NCI-H2107 (cell line): ENCODE data around the gene ATAD1.
"Not testable (repeated sequence)": the region's sequence is repeated elsewhere in the genome, so short reads cannot be mapped to it uniquely, and the experiment has no call there.

Experiments
- DNase-seq: peaks from one replicate; lab custom pipeline; 2025; lab: John Stamatoyannopoulos, UW

Gene ATAD1

GRCh38 chr10:87846023-87846422 is 28.0 kb upstream of the ATAD1 start:
- no peak for DNase-seq

GRCh38 chr10:87845624-87845998 is 27.6 kb upstream of the ATAD1 start:
- DNase-seq, result no peak

GRCh38 chr10:87844837-87845623 is 27.0 kb upstream of the ATAD1 start:
- DNase-seq, result no peak

GRCh38 chr10:87843714-87844113 is 25.7 kb upstream of the ATAD1 start:
- no peak for DNase-seq

- no peak for DNase-seq
Measured at GRCh38 chr10:87842776-87843497, 24.9 kb upstream of the ATAD1 start.

- DNase-seq, result no peak
Measured at GRCh38 chr10:87842220-87842641, 24.2 kb upstream of the ATAD1 start.

- DNase-seq, result no peak
Measured at GRCh38 chr10:87841186-87841585, 23.2 kb upstream of the ATAD1 start.

- no peak for DNase-seq
Measured at GRCh38 chr10:87838650-87839049, 20.6 kb upstream of the ATAD1 start.

GRCh38 chr10:87837445-87837844 is 19.4 kb upstream of the ATAD1 start:
- no peak for DNase-seq

GRCh38 chr10:87836098-87836497 is 18.1 kb upstream of the ATAD1 start:
- DNase-seq, result no peak

- DNase-seq, result no peak
Measured at GRCh38 chr10:87829986-87830729, 12.1 kb upstream of the ATAD1 start.

- not testable (repeated sequence) for DNase-seq
Measured at GRCh38 chr10:87829051-87829450, 11.0 kb upstream of the ATAD1 start.

GRCh38 chr10:87827681-87828080 is 9.7 kb upstream of the ATAD1 start:
- no peak for DNase-seq

- no peak for DNase-seq
Measured at GRCh38 chr10:87826653-87827052, 8.6 kb upstream of the ATAD1 start.

GRCh38 chr10:87819289-87819585 is 1.2 kb upstream of the ATAD1 start:
- no peak for DNase-seq

GRCh38 chr10:87818505-87819288 is 671 bp upstream of the ATAD1 start:
- no peak for DNase-seq

GRCh38 chr10:87816898-87817608 is 973 bp downstream of the ATAD1 start:
- DNase-seq, result no peak

- no peak for DNase-seq
Measured at GRCh38 chr10:87816163-87816897, 1.7 kb downstream of the ATAD1 start.

- no peak for DNase-seq
Measured at GRCh38 chr10:87804939-87805569, 13.0 kb downstream of the ATAD1 start.

GRCh38 chr10:87803831-87804230 is 14.2 kb downstream of the ATAD1 start:
- DNase-seq, result no peak
